Suppressor macrophage treated with lipopolysaccharide for 4 hours (primary cell): ENCODE data around the gene PLEKHH1.
A peak's percentile ranks its signal among the peaks of the same experiment; 100 is the strongest.
"Not testable (repeated sequence)": the region's sequence is repeated elsewhere in the genome, so short reads cannot be mapped to it uniquely, and the experiment has no call there.

Source experiments
- DNase-seq: peaks from one replicate; pipeline ENCODE4 v3.0.0-alpha.2; 2020

The PLEKHH1 gene

DNA sequence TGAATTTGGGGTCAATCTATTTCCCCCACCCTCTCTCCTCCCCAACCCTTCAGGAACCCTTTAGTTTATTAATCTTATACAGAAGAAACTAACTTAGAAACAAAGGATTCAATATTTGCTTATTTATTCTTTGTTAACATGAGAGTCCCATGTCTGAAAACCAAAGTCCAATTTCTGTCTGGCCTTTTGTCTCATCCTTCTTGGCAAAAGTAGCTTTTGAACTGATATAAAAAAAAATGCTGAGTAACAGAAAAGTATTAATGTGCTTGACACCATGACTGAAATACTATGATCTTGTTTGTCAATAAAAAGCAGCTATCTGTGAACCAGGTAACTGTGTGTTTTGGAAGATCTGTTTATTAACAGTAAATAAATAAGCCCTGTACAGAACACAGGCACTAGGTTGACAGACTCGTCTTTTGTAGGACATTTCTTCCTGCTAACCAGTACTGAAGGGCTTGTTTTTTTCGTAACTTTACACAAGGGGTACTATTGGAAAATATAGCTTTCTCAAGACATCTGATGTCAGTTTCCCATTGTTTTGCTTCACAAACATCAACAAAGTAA, 56.2 kb downstream of the PLEKHH1 start:
- no peak for DNase-seq

DNA sequence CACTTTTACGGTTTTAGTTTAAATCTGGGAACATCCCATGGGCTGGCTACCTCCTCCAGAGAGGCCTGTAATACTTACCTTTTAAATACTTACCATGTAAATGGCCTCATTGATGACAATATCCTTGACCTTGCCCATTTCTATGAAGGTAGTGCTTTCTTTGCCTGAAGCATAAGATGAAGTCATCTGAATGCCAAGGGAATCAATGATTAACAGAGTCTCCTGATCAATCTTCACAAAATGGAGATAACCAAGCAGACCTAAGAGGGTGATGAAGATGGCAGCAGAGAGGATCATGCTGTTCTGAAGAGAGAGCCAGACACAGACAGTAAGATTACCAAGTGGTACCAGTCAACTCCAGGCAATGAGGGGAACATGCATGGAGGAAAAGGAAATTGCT, 60.6 kb downstream of the PLEKHH1 start:
- DNase-seq = not testable (repeated sequence)

DNA sequence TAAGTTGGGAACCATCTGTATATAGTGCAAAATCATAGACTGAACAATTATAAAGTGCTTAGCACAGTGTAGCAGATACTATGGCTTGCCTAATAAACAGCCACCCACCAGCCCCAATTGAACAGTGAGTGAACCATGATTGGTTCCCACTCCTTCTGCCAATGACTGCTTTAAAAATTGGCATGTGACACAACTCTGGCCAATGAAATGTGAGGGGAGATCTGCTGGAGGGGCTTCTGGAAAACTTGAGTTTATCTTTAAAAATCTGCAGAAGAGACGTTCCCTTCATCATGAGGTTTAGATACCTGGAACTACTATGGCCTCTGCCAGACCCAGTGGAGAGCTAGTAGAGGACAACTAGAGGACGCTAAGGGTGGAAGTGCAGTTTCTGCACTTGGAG, 62.3 kb downstream of the PLEKHH1 start:
- DNase-seq = no peak

DNA sequence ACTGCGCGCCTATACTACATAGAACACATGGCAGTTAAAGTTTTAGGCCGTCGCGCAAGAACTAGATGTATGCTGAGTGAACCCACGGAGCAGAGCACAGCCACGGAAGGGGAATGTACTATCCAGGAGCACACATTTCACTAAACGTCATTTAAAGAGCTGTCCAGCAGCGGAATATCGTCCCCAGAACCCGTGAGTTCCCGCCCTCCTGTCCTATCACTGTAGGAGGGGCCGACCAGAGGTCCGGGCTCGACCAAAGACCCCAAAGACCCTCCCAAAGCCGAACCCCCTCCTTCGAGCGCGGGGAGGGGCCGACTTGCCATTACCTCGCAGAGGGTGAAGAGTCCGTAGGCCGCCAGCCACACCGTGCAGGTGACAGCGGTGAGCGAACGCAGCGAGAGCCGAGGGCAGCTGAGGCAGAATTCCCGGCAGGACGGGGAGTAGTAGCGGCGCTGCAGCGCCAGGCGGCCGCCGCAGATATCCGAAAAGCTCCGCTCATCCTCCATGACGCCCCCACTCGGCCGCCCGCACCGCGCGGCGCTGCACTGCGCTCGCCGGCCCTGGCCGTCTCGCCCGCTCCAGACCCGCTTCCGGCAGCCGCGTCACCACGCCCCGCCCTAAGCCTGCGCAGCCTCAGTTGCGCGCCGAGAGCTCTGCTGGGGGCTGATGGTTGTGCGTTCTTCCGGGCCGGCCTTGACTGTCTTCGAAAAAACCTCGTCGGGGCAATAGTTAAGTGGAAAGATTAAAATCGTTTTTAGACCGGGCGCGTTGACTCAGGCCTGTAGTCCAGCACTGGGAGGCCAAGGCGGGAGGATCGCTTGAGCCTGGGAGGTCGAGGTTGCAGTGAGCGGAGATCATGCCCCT, 66.8 kb downstream of the PLEKHH1 start, which contains the start of gene PIGH:
PIGH (minus strand) TSS at position 571 of the 864 bp plus-strand sequence; CDS start at position 506, 65 bp downstream.
- peak; percentile 95 for DNase-seq

DNA sequence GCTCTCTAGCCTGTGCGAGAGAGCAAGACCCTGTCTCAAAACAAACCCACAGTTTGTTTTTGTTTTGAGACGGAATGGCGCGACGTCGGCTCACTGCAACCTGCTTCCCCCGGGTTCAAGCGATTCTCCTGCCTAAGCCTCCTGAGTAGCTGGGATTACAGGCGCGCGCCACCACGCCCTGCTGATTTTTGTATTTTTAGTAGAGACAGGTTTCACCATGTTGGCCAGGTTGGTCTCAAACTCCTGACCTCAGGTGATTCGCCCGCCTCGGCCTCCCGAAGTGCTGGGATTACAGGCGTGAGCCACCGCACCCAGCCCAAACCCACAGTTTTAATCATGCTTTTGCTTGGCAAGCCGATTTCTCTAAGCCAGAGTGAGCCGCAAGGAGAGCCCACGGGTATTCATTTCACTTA, 67.5 kb downstream of the PLEKHH1 start:
- DNase-seq = not testable (repeated sequence)

DNA sequence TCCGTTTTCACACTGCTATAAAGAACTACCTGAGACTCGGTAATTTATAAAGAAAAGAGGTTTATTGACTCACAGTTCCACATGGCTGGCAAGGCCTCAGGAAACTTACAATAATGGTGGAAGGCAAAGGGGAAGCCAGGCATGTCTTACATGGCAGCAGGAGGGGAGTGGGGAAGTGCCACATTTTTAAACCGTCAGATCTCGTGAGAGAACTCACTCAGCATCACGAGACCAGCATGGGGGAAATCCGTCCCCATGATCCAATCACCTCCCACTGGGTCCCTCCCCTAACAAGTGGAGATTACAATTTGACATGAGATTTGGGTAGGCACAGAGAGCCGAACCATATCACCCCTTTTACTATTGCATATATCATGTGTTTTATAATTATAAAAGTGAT, 69.0 kb downstream of the PLEKHH1 start:
- DNase-seq = peak; percentile 19

DNA sequence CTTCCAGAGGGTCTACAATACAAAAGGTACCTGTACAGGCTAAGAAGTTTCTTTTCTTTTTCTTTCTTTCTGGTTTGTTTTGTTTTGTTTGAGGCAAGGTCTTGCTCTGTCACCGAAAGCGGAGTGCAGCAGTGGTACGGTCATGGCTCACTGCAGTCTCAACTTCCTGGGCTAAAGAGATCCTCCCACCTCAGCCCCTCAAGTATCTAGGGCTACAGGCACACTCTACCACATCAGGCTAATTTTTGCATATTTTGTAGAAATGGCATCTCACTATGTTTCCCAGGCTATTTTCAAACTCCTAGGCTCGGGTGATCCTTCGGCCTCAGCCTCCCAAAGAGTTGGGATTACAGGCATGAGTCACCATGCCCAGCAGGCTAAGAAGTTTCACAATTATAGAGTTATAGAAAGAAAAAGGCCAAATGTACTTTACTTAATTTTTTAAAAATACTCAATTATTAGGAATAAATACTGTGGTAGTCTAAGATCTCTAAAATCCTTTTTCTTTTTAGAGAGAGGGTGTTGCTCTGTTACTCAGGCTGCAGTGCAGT, 70.0 kb downstream of the PLEKHH1 start:
- no peak for DNase-seq

DNA sequence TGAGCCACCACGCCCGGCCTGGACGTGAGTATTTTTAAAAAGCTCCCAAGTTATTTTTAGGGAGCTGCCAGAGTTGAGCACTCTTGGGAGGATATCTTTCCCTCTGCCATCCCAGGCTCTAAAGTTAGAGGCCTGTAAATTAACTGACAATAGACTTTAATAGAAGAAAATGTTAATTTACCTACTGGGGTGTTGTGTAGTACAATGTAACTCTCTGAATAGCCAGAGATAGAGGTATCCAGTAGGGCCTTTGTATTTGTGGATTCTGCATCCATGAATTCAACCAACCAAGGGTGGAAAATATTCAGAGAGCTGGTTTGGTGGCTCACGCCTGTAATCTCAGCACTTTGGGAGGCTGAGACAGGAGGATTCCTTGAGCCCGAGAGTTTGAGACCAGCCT, 74.6 kb downstream of the PLEKHH1 start:
- DNase-seq = no peak

DNA sequence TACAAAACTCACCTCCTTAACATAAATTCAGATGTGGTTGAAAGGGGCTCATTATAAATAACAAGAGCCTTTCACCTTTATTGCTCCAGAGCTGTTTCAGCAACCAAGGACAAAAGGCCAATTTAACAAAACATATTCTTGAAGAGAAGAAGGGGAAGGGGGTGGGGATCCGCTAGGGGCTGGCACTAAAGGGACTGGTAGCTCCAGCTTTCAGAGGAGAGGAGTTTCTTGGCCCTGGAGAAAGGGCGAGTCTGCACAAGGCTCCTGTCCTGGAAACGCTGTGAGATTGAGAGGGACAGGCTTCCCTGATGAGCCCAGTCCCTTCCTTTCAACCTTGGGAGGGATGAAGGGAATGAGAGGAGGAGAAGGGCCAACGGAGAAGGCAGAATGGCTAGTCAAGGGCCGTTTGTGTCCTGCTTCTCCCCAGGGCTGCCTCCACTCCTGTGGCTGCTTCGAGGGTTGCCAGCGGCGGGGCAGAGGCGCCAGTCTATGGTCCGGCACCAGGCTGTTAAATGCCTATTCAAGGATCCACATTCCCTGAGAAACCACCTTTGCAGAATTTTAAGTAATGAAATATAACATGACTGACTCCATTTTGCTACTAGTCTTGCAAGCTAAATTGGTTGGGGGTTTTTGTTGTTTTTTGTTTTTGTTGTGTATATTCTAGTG, 76.7 kb downstream of the PLEKHH1 start:
- DNase-seq = no peak

DNA sequence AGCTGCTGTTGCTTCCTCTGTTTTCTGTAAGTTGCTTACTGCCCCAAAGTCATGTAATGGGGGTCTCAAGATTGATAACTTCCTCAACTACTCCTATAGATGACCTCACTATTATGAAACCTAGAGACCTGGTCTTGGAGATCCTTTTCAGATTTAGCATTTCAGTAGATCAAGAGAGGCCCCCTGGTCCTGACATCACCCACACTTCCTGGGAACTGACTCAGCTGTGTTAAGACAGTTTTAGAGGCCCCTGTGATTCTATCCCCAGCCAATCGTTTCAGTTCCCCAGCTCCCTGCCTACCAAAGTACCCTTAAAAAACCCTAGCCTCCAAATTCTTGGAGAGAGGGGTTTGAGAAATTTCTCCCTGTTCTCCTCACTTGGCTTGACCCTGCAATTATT, 77.4 kb downstream of the PLEKHH1 start:
- no peak for DNase-seq

DNA sequence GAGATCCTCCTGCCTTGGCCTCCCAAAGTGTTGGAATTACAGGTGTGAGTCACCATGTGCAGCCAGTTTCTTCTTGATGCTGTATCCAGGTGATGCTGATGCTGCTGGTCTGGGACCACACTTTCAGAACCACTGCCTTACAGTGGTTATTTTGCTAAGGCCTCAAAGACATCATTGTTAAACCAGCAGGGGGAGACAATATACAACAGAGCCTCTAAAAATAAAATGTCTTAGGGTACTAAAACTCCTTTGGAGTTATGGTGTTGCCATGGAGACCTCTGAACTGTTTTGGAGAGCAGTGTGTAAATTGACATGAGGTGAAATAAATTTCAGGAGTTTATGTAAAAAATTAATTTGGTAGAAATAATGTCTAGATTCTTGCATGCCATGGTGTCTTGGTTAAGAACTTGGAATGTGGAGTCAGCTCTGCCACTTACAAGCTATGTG, 85.5 kb downstream of the PLEKHH1 start:
- DNase-seq = peak; percentile 75

DNA sequence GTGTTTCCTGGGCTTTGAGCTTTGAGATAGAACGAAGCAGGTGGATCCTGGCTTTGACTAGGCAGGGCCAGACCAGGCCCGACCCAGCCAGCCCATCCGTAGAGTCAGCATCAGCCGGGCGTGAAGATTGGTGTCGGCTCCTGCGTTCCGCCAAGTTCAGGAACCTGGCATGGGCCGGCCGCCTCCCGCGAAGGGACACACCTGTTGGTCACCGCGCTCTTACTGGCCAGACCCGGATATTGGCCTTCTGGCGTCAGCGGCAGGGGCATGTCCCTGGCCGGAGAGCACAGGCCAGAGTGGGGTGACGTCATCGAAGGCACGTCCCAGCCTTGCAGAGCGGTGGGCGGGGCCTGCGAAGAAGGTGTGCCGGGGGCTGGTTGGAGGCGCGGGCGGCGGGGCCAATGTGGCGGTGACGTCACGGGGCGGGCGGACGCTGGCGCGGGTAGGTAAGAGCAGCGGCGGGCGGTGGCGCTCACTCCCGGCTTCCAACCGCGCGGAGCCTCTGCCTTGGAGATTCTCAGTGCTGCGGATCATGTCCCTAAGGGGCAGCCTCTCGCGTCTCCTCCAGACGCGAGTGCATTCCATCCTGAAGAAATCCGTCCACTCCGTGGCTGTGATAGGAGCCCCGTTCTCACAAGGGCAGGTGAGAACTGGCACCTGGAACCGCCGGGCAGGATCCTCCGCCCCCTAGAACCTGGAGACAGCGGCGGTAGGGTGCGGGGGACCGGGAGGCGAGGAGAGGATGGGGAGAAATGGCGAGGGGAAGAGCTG, 86.5 kb downstream of the PLEKHH1 start, which contains the start of gene ARG2:
ARG2 (plus strand) TSS at position 475 of the 771 bp plus-strand sequence; CDS start at position 533, 58 bp downstream.
- peak; percentile 95 for DNase-seq

DNA sequence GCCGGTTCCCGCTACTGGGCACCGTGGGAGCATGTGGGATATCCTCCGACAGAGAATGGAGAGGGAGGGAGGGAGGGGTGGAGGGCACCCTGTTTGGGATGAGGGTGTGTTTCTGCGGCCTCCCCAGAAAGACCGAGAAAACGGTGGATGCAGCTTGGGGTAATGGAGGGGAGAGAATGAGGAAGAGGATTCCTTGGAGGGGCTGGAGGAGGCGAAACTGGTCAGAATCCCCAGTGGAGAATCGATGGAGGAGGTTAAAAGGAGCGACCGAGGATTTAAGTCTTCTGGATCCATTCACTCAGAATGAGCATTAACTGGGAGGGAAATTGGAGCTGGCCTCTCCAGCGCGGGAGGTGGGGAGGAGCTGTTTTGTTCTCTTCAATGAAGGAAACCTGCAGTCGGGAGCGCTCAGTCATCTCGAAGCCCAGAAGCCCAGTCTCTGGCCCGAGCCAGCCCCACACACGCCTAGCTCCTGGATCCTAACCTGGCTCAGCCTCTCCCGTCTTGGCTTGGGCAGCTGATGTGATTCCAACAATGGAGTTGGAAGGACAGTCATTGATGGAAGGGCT, 87.2 kb downstream of the PLEKHH1 start:
- no peak for DNase-seq

DNA sequence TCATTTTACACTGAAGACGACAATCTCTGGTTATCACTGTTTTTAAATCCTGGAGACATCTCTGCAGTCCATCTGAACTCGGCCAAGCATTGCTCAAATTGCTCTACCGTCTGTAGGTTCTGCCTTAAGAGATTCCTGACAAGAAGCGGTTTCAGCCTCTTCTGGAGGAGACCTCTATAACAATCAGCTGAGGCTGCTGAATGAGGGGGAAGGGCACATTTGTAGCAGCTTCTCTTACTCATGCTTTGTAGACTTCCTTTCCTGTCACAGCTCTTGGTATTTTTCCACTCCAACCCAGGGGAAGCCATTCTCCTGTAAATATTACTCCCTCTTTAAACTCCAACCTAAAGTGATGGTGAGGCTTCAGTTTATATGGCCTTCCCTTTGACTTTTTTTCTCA, 89.6 kb downstream of the PLEKHH1 start:
- DNase-seq = peak; percentile 54

DNA sequence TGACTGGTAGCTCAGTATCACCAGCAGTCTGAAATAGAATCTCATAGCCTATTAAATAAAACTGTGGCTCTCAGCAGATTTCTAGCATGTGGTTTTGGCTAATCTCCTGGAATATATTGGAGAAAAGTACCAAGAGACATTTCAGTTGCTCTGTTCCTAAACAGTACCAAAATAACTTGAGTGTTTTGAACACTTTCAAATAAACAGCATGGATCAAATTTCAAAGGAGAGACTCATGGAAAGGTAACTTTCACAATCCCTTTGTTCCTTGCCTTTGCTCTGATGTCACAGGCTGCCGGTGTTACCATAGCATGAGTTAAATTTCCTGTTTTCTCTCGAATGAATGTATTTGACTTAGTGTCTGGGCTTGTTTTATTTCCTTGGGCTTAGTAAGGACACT, 90.0 kb downstream of the PLEKHH1 start:
- peak; percentile 16 for DNase-seq

DNA sequence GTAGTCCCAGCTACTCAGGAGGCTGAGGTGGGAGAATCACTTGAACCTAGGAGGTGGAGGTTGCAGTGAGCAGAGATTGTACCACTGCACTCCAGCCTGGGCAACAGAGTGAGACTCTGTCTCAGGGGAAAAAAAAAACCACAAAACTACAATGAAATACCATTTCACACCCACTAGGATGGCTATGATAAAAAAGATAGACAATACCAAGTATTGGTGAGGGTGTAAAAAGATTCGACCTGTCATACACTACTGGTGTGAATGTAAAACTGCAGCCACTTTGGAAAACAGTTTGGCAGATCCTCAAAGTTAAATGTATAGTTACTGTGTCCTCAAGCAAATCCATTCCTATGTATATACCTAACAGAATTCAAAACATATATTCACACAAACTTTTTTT, 93.0 kb downstream of the PLEKHH1 start:
- DNase-seq = not testable (repeated sequence)

DNA sequence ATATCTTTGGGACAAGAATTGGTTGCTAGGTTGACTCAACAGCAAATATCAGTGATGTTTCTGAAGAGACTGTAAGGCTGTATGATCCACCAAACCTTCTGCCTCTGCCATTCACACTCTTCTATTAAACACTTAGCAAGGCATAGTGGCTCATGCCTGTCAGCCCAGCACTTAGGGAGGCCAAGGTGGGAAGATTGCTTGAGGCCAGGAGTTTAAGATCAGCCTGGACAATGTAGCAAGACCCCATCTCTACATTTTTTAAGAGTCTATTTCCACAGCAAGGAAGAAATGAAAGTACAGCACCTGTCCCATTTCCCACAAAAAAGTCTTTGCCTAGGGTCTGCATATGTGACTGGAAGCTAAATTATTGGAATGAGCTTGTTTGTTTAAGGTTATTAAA, 94.4 kb downstream of the PLEKHH1 start:
- no peak for DNase-seq

DNA sequence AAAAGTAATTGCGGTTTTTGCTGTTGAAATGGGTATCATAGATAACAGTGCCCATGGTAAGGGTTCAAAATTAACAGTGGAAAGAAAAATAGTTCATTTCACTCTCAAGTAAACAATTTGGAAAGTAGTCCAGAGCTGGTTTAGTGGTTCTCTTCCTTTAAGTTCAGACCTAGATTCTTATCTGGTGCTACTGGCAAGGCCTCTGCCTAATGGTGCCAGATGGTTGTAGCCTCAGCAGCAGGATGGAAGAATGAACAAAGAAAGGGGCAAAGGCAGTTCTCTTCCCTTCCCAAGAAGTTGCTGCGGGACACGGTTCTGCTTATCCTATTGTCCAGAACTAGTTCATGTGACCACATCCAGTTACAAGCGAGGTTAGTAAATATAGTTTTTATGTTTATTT, 97.1 kb downstream of the PLEKHH1 start:
- no peak for DNase-seq

DNA sequence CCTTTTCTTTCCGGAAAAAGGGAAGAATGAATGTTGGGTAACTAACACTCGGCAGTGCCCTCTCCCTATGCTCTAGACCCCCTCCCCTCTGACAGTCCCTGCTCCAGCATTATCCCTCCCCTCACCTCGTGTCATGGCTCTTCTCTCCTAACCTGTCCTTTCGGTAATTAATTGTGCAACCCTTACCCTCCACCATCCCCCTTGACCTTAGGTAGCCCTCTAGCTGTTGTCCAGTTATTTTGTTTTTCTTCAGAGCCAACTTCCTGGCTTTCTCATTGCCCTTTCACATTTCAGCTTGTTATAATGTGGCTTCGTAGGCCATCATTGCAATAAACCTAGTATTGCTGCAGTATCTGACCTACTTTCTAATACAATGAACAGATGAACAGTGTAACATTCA, 97.8 kb downstream of the PLEKHH1 start:
- DNase-seq = no peak

DNA sequence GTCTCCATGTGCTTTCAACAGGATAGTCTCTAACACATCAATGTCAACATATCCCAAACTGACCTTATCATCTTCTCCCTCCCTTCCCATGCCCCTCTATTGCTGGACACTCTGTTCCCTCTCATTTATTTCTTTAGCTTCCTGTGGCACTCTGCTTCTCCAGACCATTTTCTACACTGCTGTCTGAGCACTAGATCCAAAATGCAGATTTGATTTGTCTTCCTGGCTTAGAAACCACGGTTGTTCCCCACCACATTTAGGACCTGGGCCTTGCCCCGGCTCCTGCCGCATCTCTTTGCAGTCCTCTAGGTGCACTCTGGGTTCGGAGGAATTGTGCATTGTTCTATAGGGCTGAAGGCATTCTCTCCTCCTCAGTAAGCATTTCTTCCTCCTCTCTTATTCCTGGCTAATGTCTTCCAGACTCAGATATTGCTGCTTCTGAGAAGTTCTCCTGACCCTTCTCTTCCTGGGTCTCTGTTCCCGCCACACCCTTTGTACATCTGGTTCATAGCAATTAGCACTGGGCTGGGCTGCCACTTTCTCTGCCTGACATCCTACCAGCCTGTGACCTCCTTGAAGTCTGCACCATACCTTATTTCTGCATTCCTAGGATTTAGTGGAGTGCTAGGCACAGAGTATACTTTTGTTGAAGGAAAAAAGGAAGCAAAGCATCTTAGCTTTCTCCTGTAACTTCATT, 100.5 kb downstream of the PLEKHH1 start:
- DNase-seq = no peak

DNA sequence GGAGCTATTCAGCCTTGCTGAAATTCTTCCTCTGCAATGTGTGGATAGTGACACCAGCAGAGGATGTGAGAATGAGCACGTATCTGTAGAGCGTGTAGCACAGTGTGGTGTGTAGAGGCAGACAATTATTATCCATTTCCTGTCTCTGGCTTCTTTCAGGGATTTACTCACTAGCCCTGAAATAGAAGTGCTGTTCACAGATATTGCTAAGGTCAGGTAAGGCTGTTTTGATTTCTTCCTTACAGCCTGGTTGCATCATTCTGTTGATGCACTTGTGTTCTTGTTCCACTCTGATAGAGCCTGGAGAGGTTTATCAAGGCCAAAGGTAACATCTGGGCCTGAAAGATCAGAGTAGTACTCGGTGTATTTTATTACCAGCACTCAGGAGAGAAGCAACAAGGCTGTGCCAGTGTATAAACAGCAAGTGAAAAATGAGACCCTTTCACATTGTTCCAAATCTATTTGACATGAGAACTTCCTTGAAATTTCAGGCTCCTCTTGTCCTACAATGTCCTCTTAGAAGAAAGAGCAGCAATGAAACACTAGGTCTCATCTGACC, 103.3 kb downstream of the PLEKHH1 start:
- DNase-seq = no peak
